Urothelium cell line (cell line): Measurements from ENCODE around the gene TCEAL6.
"Not testable (repeated sequence)": the region's sequence is repeated elsewhere in the genome, so short reads cannot be mapped to it uniquely, and the experiment has no call there.

Experiments
- DNase-seq: peaks from one replicate; pipeline ENCODE4 v3.0.0; 2011; ENCODE audit warnings: low spot score, mixed read lengths
- FAIRE-seq: peaks from 2 replicates; lab custom pipeline; 2011; peaks lifted over from hg19 to GRCh38; lab: Jason Lieb, UNC

The TCEAL6 gene

GRCh38 chrX:102142274-102142673, at the start of gene TCEAL6:
TCEAL6 (minus strand) TSS chrX:102142481.
- not testable (repeated sequence) for FAIRE-seq, DNase-seq

DNA sequence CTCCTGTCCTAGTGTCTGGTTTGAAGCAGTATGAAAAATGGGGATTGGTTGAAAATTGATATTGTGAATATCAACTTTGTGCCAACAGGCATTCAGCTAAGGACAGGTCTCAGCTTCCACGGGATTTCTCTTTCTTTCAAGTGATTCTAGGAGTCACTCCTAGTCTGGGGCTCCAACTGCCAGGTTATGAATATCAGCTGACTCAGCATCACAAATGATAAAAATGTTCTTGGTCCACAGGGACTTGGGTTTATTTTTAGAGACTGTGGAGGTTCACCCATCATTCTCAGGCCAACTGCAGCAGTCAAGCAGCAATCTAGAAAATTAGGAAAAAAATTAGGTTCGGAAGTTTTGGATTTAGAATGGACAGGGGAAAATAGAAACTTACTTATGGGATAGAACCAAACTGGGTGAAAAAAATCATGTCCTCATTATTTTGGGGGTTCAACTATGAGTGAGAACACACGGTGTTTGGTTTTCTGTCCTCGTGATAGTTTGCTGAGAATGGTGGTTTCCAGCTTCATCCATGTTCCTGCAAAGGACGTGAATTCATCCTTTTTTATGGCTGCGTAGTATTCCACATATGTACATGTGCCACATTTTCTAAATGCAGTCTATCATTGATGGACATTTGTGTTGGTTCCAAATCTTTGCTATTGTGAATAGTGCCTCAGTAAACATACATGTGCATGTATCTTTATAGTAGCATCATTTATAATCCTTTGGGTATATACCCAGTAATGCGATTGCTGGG, 43.9 kb upstream of the TCEAL6 start:
- FAIRE-seq, result no peak
- DNase-seq, result no peak

GRCh38 chrX:102155806-102156179, 13.5 kb upstream of the TCEAL6 start, which contains the start of gene BEX5:
BEX5 (minus strand) TSS chrX:102155977; CDS start chrX:102154265, 1,712 bp downstream.
- DNase-seq, result peak; percentile 80

DNA sequence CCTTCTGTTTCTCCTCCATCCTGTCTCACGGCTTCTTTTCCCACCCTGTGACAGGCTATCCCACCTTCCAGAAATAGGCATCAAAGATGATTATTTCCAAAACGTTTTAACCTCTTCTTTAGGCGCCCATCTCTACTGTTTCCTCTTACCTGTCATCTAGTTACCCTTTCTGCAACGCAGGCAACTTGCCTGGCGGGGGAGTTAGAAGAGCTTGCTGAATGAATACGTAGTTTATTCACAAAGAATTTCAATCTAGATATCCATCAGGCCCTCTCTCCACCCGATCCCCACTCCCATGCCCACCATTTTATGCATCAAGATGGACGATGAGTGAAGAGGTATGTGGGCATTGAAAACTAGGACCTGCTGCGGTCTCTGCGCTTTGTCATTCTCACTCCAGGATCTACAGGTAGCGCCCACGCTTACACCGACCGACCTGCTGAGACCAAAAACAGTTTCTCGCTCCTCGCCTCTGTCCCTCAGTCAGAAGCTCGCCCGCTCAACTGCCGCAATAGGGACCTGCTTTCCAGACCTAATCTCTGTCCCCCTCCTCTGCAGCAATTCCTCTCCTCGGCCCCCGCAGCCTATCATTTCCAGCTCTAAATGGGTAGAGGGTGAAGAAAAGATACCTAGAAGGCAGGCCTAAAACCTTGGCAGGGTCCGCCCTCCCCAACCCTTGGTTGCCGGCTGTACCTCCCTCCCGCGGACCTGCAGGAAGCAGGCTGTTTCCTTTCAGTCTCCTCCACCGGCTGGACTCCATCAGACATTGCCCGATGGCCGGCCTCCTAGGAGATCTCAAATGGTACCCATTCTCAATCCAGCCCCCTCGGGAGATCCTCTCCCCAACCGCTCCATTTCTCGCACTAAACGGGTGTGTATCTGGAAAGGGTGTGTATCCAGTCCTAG, 12.9 kb upstream of the TCEAL6 start:
- DNase-seq, result peak; percentile 3
- no peak for FAIRE-seq

More at GRCh38 chrX:102155806-102156179, 13.5 kb upstream of the TCEAL6 start, which contains the start of gene BEX5:
- FAIRE-seq, result no peak

- FAIRE-seq (no peak), DNase-seq (peak; percentile 5)
Measured at GRCh38 chrX:102154218-102154860, 12.1 kb upstream of the TCEAL6 start.

- not testable (repeated sequence) for FAIRE-seq
Measured at GRCh38 chrX:102141631-102142030, 650 bp downstream of the TCEAL6 start.

GRCh38 chrX:102140876-102141275, 1.4 kb downstream of the TCEAL6 start:
- FAIRE-seq, DNase-seq: not testable (repeated sequence)

More at GRCh38 chrX:102141631-102142030, 650 bp downstream of the TCEAL6 start:
- DNase-seq, result not testable (repeated sequence)

DNA sequence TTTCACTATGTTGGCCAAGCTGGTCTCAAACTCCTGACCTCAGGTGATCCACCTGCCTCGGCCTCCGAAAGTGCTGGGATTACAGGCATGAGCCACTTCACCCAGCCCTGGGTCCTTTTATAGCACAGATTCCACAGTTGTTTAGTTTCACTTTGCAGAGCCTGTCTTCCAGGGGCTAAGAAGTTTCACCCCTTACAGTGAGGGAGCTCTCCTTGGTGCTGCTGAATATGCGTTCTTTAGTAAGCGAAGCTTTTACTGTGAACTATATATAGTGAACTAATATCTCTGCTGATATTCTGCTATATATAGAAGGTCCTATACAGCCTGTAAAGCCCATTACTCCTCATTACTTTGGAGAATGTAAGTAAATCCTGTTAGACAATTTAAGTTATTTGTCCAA, 4.2 kb downstream of the TCEAL6 start:
- FAIRE-seq, result no peak
- no peak for DNase-seq

DNA sequence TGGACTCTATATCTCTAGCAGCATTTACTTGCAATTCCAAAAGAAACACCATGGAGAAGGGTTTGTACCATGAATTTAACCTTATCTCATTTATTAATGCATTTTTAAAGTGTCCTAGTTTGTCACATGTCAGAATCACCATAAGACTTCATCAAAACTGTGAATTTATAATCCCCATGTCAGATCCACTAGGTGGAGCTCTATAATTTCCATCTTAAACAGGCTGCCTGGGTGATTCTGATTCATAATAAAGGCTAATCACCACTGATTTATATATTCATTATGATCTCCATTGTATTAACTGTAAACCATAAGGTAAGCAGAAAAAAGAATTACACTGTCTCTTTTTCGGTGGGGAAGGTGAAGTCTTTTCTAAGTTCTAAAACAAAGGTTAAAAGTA, 12.8 kb downstream of the TCEAL6 start:
- no peak for FAIRE-seq
- no peak for DNase-seq

- no peak for FAIRE-seq
Measured at GRCh38 chrX:102126863-102127262, 15.4 kb downstream of the TCEAL6 start.

GRCh38 chrX:102126080-102126818, 16.0 kb downstream of the TCEAL6 start:
- DNase-seq, FAIRE-seq: not testable (repeated sequence)

More at GRCh38 chrX:102126863-102127262, 15.4 kb downstream of the TCEAL6 start:
- DNase-seq, result no peak

GRCh38 chrX:102125436-102125835, 16.8 kb downstream of the TCEAL6 start, which contains the start of gene TCEAL2:
TCEAL2 (plus strand) TSS chrX:102125679; CDS start chrX:102126831, 1,152 bp downstream.
- FAIRE-seq, result not testable (repeated sequence)
- peak; percentile 56 for DNase-seq

DNA sequence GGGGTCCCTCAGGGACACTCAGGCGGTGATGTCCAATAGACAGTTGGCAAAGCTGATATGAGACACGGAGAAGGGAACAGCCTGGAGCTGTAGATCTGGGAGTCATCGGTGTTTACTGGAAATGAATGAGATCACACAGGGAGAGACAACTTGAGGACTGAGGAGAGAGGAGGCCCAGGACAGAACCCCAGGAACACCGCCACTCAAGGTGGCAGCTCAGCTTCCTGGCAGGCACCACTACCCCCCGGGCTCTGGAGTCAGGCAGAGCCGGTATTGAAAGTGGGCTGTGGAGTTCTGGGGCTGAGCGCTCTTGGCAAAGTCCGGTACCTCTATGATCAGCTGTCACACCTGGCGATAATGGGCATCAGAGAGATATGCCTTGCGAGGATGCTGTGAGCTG, 17.3 kb downstream of the TCEAL6 start:
- not testable (repeated sequence) for DNase-seq, FAIRE-seq

DNA sequence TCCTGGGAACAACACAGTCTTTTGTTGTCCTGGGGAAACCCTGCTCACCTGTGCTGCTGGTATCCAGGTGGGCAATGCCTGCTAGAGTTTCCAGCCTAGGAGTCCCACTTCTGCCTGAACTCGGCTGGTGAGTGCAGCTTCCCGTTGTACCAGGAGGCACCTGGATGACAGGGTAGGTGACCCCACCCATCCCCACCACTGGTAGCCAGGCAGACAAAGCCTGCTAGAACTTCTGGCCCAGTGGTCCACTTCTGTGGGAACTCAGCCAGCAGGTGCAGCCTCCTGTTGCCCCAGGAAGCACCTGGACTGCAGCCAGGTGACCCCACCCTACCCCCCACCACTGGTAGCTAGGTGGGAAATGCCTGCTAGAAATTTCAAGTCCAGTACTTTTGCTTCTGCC, 26.5 kb downstream of the TCEAL6 start:
- DNase-seq, result no peak
- no peak for FAIRE-seq

- no peak for FAIRE-seq
- DNase-seq, result no peak
Measured at GRCh38 chrX:102113367-102113766, 28.9 kb downstream of the TCEAL6 start.
